Fibroblast of peridontal ligament (primary cell): ENCODE results near the gene CGRRF1.

Experiments
- DNase-seq: peaks from one replicate; pipeline ENCODE4 v3.0.0-alpha.2; 2010; ENCODE audit errors: extremely low read depth

Gene CGRRF1, protein sequence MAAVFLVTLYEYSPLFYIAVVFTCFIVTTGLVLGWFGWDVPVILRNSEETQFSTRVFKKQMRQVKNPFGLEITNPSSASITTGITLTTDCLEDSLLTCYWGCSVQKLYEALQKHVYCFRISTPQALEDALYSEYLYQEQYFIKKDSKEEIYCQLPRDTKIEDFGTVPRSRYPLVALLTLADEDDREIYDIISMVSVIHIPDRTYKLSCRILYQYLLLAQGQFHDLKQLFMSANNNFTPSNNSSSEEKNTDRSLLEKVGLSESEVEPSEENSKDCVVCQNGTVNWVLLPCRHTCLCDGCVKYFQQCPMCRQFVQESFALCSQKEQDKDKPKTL

DNA sequence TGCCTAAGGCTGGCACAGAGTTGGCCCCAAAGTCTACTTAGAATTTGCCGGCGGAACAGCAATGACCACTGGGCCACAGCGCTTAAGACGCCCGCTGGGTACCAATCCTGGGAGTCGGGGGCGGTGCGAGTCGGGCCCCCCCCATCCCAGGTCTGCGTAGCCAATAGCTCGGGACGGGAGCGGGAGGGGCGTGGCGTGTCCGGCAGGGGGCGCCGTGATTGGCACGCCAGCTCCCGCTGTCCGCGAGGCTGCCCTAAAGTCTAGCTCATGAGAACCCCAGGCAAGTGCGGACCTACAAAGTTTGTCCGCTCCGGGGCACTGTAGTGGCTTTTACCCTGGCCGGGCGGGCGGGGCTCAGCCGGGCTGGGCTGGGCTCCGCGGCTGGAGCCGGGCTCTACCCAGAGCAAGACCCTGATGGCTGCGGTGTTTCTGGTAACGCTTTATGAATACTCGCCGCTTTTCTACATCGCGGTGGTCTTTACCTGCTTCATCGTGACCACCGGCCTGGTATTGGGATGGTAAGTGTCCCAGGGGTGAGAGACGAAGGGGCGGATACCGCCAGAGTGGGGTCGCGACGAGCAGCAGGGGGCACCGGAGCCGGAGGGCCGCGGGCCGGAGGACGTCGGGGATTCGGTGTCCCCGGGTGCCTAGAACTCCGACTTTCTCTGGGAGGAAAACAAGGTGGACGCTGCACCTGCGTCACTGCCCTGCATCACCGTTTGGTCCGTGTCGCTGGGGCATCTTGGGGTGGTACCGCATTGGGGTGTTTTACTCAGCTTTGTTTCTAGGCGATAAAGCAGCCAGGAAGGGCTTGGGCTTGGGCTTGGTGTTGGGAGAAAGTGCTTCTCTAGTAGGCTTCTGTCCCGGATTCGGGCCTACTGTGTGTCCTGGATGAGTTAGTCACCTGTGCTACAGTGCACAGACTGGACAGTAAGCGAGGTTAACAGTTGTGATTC is at the start of gene CGRRF1:
CGRRF1 (plus strand) TSS at position 361 of the 956 bp plus-strand sequence; CDS start at position 415, 54 bp downstream.
- peak; percentile 97 for DNase-seq

DNA sequence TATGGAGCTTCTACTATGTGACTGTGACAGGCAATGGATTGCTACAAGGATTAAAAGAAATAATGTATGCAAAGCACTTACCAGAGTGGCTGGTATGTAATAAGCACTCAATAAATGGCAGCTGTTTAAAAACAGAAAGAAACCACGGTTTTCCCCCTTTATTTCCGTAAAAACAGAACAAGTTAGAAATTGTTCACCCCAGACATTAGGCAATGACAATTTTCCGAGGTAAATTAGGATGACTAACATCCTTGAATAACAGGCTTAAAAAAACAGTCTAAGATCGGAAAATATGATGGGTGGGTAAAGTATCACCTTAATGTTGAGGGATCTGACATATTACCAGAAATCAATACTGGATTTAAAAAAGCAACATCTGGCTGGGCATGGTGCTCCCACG is 47.7 kb upstream of the CGRRF1 start:
- DNase-seq, result no peak

DNA sequence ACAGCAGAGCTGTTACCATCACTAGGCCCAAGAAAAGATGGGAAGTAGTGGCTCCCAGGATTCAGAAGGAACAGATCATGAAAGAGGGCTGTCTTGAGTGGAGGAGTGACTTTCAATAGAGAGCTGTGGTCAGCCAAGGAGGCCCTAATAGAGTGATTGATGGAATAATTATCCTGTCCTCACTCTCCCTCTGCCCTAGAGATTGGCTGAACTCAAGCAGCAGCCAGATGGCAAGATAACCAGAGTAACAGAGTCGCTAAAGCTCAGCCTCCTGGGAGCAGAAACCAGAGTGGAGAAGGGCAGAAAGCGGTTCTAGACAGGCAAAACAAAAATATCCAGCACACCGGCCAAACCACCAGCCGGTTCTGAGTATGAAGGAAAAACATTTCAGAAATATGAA is 44.1 kb upstream of the CGRRF1 start:
- DNase-seq, result no peak

DNA sequence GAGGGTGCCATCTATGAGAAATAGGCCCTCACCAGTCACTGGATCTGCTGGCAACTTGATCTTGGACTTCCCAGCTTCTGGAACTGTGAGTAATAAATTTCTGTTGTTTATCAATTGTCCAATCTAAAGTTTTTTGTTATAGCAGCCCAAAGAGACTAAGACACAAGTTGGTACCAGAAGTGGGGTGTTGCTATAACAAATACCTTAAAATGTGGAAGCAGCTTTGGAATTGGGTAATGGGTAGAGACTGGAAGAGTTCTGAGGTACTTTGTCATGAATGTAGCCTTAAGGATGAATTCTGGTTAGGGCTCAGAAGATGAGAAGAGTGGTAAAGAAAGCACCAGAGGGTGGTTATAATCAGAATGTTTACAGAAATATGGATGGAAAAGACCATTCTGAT is 42.4 kb upstream of the CGRRF1 start:
- DNase-seq, result no peak

DNA sequence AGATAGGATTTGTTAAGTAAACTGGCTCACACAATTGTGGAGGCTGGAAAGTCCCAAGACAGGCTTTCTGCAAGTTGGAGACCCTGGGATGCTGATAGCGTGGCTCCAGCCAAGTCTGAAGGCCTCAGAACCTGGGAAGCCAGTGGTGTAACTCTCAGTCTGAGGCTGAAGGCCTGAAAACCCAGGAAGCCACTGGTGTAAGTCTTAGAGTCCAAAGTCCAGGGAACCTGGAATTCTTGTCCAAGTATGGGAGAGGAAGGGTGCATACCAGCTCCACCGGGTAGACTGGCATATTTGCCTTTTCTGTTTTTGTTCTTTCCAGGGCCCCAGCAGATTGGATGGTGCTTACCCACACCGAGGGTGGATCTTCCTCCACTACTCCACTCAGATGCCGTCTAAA is 39.0 kb upstream of the CGRRF1 start:
- no peak for DNase-seq

DNA sequence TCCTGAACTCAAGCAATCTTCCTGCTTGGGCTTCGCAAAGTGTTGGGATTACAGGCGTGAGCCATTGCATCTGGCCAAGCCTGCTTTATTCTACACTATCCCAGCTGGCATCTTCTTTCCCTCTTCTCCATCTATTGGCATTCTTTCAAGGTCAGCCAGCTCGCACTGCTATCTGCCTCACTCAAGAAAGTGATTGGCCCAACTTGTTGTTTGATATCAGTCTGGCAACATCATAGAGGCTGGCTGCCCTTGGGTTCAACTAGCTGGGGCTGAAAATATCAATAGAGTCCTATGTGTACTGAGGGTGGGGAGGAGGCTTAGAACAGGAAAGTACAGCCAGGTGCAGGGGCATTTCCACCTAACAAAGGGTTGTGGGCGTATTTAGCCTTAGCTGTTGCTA is 38.1 kb upstream of the CGRRF1 start:
- no peak for DNase-seq

DNA sequence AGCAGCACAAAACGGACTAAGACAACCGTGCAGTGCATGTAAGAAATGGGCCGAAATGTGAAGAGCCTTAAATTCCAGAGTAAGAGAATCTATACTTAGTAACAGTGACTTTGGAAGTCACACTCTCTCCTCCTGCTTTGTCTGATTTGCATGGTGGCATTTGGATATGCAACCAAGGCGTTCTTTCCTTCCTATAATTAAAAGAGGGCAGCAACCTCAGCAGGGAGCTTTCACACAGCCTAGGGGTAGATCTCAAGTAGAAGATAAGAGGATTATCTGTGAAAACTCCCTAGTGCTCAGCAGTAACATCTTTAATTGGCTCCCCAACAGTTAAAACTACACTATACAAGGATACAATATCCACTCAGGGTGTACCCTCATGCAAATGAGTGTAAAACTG is 37.4 kb upstream of the CGRRF1 start:
- no peak for DNase-seq

DNA sequence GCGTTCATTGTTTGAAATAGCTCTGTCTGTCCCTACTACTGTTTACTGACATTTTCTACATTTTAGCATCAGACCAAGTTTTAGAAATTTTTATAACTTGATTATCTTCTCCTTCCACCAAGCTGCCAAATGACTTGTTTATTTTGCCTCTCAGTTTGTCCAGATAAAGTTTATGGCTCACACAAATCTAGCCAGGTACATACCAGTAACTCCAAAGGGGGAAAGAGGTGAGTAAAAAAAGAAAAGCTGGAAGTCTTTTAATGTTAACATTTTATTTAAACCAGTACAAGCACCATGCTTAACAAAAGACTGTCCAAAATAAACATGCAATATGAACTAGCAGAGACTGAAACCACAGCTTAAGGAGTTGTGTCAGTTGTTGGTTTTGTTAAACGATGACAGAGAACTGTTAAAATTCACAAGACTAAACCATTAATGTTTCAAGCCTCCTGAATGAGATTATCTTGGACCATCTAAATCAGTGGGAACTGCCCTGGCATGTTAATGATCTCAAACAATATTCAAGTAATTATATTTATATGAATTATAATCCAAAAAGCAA is 35.4 kb upstream of the CGRRF1 start:
- DNase-seq, result peak; percentile 67

DNA sequence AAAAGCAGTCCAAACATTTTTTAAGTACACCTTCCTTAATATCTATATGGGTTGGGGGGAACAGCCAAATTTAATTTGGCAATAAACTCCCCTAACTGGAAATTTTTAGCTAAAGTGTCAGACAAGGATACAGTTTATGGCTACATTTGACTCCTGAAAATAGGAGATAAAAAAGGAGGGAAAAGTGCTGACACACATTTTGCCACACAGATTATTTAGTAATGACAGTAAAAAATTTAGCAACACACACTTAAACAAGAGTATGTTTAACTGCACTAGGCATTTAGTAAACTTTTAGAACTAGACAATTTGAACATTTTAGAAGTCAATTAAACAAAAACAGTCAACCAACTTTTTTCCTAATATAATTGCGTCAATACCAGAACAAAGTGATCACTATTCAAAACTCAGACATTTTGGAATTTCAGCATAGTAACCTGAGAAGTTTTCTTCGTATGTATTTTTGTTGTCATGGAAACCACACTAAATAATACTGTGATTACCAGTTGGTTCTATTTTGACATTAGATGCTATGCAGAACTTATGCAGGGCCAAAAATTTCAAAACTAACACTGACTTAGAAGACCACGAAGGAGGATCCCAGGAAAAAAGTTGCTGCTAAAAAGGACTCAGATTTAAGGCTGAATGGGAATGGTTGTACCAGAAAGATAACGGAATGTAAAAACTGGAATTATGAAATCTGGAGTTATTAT is 34.4 kb upstream of the CGRRF1 start:
- peak; percentile 61 for DNase-seq

DNA sequence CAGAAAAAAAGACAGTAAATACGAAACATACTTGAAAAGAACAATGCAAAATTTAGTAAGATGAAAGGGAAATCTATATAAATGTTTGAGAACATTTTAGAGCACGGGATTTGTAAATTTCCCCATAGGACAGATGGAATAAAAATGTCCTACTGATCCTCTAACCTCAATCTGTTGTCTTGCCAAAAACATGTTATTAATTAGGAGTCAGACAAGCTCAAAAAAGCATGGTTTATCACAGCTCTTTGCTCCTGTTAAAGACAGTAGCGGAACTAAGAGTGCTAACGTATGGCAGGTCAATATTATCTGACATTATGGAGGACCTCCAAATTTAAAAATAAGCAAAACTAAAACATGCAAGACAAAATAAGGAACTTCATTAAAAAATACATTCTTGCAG is 33.8 kb upstream of the CGRRF1 start:
- peak; percentile 43 for DNase-seq

DNA sequence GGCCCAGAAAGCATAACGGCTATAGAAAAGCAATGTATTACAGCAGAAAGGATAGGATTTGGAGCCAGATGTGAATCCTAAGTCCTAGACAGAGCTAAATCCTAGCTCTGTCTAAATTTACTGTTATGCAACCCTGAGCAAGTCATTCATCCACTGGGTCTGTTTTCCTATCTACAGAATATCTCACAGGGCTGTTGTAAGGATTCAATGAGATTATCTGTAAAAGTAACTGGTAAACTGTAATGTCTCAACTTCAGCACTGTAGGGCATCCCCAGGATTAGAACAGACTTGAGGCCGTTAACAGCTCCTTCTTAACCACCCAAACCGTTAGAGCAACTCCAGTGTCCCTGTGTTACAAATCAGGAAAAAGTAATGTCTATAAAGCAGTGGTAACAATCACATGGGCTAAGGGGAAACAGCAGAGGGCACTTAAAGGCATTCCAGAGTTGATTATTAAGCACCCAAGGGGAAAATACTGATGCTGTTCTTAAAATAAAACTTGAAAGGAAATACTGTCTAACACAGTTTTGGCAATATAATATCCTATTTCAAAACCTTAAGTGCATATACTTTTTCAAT is 31.0 kb upstream of the CGRRF1 start:
- no peak for DNase-seq

DNA sequence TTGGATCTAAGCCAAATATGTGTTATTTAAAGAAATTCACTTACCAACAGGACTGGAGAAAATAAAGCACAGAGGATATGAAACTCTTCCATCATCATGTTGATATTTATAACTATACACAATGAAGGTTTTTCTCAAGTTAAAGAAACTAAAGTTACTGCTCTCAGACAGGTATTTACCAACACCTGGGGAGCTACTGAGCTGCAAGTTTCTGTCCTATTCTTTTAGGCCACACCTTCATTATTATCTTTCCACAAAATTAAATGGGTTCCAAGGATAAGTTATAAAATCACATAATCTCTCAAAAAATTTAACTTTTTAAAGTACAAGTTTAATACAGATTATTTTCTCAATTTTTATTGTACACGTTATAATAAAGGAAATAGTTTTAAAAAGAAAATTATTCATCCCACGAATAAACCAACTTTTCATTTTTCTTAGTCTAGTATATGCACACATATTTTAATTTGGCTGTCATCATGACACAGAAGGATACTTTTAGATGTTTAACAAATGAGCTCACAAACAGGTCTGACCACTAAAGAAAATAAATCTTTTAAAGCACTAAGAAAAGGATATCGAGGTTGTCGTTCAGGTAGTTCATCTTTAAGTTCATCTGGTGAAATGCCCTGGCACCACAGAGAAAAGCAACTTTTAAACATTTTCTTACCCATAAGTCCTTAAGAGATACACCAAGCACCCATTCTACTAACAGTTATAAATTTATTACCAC is 28.7 kb upstream of the CGRRF1 start:
- DNase-seq, result no peak

DNA sequence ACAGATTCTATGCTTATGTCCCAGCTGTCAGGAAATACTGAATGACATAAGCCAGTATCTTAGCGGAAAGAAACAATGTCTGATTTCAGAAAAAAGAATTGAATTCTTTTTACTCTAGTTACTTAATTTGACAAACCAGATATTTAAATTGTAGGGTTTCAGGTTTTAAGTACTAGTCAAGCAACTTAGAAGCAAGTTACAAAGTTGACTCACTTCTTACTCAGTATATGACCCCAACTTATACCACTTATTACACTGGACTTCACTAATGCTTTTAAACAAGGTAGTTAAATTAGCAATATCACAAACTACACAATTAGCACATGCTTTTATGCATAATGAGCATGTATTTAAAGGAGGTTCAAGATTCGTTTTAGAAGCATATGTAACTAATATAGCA is 28.0 kb upstream of the CGRRF1 start:
- no peak for DNase-seq

DNA sequence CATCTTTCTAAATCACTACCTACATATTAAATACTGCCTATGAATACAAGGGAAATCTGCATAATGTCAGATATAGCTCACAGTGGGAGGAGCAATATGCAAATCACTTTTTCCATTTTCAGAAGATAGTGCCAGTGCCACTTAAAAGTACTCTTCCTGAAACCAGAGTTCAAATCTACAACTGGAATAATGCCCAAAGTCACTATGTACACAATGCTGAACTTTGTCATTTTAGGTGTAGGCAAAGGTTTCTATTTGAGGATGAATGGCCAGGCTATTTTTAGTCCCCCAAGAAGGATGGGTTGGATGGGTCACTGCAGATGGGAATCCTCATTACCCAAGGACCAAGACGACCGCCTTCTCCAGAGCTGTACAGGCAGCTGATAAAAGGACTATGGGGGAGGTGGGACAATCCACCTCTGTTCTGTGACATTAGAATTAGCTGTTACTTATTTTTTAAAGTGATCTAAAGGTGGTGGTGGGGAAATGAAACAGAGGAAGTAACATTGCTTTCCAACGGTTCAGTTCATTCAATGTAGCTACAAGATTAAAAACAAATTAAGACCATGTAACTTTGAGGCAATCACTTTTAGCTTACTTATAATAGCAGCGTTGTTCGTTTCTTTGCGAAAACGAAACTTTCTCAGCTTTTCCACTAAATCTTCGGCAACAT is 26.5 kb upstream of the CGRRF1 start:
- no peak for DNase-seq

DNA sequence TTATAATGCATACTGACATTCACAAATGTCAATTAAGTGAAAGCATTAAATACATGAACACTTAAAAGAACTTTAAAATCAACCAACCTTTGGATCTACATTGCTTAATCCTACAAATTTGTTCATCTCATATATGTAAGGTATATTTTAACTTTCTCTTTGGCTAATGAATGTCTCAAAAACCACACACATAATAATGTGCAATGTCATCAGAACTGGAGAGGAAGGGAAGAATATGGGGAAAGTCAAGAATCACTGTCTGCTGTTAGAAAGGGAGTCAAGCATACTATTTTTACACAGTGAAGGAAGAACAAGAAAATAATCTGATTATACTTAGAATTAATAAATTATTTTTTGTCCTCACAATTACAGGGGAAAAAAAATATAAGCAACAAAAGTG is 25.9 kb upstream of the CGRRF1 start:
- peak; percentile 22 for DNase-seq

DNA sequence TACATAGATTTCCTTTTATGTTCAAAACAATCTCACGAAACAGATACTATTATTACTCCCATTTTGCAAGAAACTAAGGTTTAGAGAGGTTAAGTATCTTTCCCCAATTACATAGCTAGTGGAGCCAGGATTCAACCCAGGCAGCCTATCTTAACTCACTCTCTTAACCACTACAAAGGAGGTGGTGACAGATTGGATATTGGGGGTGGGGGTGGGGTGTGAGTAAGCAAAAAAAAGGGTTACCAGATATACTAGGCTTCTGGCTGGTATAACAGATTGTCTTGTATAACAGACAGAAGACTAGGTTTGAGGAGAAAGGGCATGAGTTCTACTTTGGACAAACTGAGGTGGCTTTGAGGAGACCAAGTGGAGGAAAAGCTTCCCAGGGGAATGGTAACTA is 23.0 kb upstream of the CGRRF1 start:
- no peak for DNase-seq

DNA sequence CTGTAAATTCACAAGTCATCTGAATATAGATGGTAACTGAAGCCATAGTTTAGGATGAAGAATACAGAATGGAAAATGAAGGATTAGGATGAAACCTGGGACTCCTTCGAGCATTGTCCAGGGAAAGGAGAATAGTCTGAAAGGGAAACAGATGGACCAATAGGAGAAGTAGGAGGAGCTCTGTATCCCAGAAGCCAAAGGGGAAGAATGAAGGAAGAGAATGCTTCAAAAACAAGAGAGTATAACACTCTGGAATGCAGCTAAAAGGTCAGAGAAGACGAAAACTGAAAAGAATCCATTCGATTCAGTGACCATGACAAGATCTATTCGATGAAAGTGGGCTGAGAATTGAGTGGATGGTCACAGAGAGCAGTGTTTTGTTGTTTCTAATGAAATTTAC is 21.9 kb upstream of the CGRRF1 start:
- peak; percentile 68 for DNase-seq

DNA sequence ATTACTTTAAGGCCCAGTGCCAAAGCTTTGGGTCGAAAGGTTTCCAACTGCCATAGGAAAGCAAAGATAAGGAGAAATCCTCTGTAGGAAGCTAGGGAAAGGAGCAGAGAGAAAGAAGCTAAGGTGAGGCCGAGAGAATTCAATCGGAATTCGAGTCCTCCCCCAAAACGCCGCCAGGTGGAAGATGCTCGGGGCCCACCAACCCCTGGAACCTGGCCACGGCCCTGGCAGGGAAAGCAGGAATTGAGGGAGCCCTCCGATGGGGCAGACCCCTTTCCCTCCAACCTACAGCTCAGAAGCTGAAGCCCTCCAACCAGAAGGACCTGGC is 21.4 kb upstream of the CGRRF1 start:
- no peak for DNase-seq

DNA sequence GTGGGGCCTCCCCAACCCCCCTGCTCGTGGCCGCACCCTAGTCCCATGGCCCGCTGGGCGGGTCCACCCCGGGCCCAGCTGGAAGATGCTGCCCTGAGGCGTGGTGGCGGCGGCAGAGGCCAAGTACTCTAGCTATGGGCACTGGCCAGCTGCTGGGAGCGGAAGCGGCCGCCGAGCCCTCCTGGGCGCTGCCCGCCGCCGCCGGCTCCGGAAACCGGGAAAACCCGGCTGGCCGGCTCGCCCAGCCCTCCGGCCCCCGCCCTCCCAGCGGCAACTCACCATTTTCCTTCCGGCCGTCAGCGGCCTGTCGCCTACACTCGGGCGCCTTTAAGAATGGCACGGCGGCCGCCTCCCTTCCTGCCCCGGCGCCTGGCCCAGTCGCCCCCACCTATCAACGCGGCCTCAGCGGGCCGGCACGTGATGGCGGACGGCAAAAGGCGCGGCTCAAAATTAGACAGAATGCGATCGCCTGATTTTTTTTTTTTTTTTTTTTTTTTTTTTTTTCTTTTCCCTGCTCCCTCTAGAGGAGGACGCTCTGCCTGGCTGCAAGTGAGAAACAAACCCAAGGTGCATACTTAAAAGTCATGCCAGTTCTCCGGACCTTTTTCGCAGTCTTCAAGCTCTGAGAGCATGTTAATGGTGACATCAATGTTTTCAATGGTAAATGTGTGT is 20.9 kb upstream of the CGRRF1 start, which contains the start of gene GMFB:
GMFB (minus strand) TSS at position 335 of the 672 bp plus-strand sequence; CDS start at position 282, 53 bp downstream.
- DNase-seq, result peak; percentile 92

DNA sequence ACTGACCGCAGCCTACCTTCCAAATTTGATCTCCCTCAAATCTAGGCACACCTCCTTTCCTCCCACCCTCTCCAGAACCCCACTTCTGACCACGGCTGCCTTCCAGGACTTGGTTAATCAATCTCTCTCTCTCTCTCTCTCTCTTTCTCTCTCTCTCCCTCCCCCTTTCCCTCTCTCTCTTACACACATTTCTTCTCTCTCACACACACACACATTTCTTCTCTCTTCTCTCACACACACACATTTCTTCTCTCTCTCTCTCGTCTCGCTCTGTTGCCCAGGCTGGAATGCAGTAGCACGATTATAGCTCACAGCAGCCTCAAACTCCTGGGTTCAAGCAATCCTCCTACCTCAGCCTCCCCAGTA is 20.4 kb upstream of the CGRRF1 start:
- no peak for DNase-seq
